H9 (cell line): ENCODE data around the gene MECR. TPM values are rescaled to one million over a fixed set of nuclear protein-coding genes. Genes with fewer than 3 reads are reported as not detected.

Experiments used
- DNase-seq: peaks from one replicate; pipeline ENCODE4 v3.0.0-alpha.2; 2017
- H2AFZ ChIP-seq: one replicate; pipeline ENCODE4 v1.6.1; 2013; ENCODE audit warnings: mild to moderate bottlenecking, low read length, control low read depth, moderate library complexity
- H2AK5ac ChIP-seq: 2 replicates; pipeline ENCODE4 v1.6.1; 2013; ENCODE audit warnings: low read length, control low read depth, mixed read lengths; ENCODE audit not compliant: insufficient read length
- H2BK120ac ChIP-seq: one replicate; pipeline ENCODE4 v1.6.1; 2013; ENCODE audit warnings: low read depth, mild to moderate bottlenecking, low read length, control low read depth, inconsistent platforms; ENCODE audit not compliant: poor library complexity, severe bottlenecking
- H2BK12ac ChIP-seq: 2 replicates; pipeline ENCODE4 v1.6.1; 2013; ENCODE audit warnings: low read length, control low read depth, mixed read lengths, low read depth; ENCODE audit not compliant: insufficient read length
- H2BK15ac ChIP-seq: 2 replicates; pipeline ENCODE4 v1.6.1; 2013; ENCODE audit warnings: low read depth, low read length, control low read depth
- H2BK20ac ChIP-seq: one replicate; pipeline ENCODE4 v1.6.1; 2013; ENCODE audit warnings: low read depth, mild to moderate bottlenecking, low read length, control low read depth, inconsistent platforms; ENCODE audit not compliant: poor library complexity, severe bottlenecking
- H2BK5ac ChIP-seq: 2 replicates; pipeline ENCODE4 v1.6.1; 2013; ENCODE audit warnings: low read length, control low read depth, mixed read lengths; ENCODE audit not compliant: insufficient read length
- H3K14ac ChIP-seq: 2 replicates; pipeline ENCODE4 v1.6.1; 2013; ENCODE audit warnings: low read length, control low read depth; ENCODE audit not compliant: insufficient read depth
- H3K18ac ChIP-seq: 2 replicates; pipeline ENCODE4 v1.6.1; 2013; ENCODE audit warnings: low read depth, mild to moderate bottlenecking, mixed read lengths, low read length, control low read depth; ENCODE audit not compliant: insufficient read length
- H3K23ac ChIP-seq: 2 replicates; pipeline ENCODE4 v1.6.1; 2013; ENCODE audit warnings: low read length, control low read depth, mixed read lengths, low read depth; ENCODE audit not compliant: insufficient read length
- H3K23me2 ChIP-seq: 2 replicates; pipeline ENCODE4 v1.6.1; 2013; ENCODE audit warnings: low read depth, mild to moderate bottlenecking, mixed read lengths, low read length, control low read depth; ENCODE audit not compliant: insufficient read length, poor library complexity, severe bottlenecking
- H3K27ac ChIP-seq: 2 replicates; pipeline ENCODE4 v1.5.1; 2013; ENCODE audit warnings: low read length, control low read depth, mixed read lengths, low read depth; ENCODE audit not compliant: insufficient read length
- H3K27me3 ChIP-seq: 2 replicates; pipeline ENCODE4 v1.6.1; 2013; ENCODE audit warnings: low read length, control low read depth, inconsistent platforms; ENCODE audit not compliant: insufficient read depth
- H3K4ac ChIP-seq: 2 replicates; pipeline ENCODE4 v1.6.1; 2013; ENCODE audit warnings: low read depth, mild to moderate bottlenecking, control low read depth, inconsistent platforms, low read length, moderate library complexity
- H3K4me1 ChIP-seq: 2 replicates; pipeline ENCODE4 v1.6.1; 2013; ENCODE audit warnings: low read length, control low read depth, inconsistent platforms; ENCODE audit not compliant: insufficient read depth
- H3K4me2 ChIP-seq: 2 replicates; pipeline ENCODE4 v1.6.1; 2013; ENCODE audit warnings: low read length, control low read depth, mixed read lengths; ENCODE audit not compliant: insufficient read length, insufficient read depth
- H3K56ac ChIP-seq: 2 replicates; pipeline ENCODE4 v1.6.1; 2013; ENCODE audit warnings: low read depth, mild to moderate bottlenecking, mixed read lengths, low read length, control low read depth; ENCODE audit not compliant: insufficient read length
- H3K79me1 ChIP-seq: 2 replicates; pipeline ENCODE4 v1.6.1; 2013; ENCODE audit warnings: low read depth, mild to moderate bottlenecking, moderate library complexity, low read length, control low read depth, inconsistent platforms; ENCODE audit not compliant: insufficient read depth, poor library complexity, severe bottlenecking
- H3K79me2 ChIP-seq: 2 replicates; pipeline ENCODE4 v1.6.1; 2013; ENCODE audit warnings: low read length, control low read depth, inconsistent platforms; ENCODE audit not compliant: insufficient read depth
- H3K9ac ChIP-seq: 2 replicates; pipeline ENCODE4 v1.6.1; 2013; ENCODE audit warnings: low read length, control low read depth, mixed read lengths; ENCODE audit not compliant: insufficient read length; ENCODE audit errors: extremely low read depth
- H3K9me3 ChIP-seq: one replicate; pipeline ENCODE4 v1.6.1; 2013; ENCODE audit warnings: low read depth, low read length, inconsistent platforms; ENCODE audit not compliant: control insufficient read depth
- H3T11ph ChIP-seq: one replicate; pipeline ENCODE4 v1.6.1; 2013; ENCODE audit warnings: mild to moderate bottlenecking, low read length, control low read depth, inconsistent platforms
- H4K20me1 ChIP-seq: one replicate; pipeline ENCODE4 v1.6.1; 2013; ENCODE audit not compliant: control insufficient read depth, insufficient read length, insufficient read depth
- H4K5ac ChIP-seq: 2 replicates; pipeline ENCODE4 v1.6.1; 2013; ENCODE audit warnings: low read depth, mild to moderate bottlenecking, mixed read lengths, low read length, control low read depth; ENCODE audit not compliant: insufficient read length
- H4K8ac ChIP-seq: replicated peaks from 2 replicates; pipeline ENCODE4 v1.6.1; 2013; ENCODE audit warnings: low read length, control low read depth, mixed read lengths, low read depth; ENCODE audit not compliant: insufficient read length
- H4K91ac ChIP-seq: 2 replicates; pipeline ENCODE4 v1.6.1; 2013; ENCODE audit warnings: low read depth, mild to moderate bottlenecking, moderate library complexity, mixed read lengths, low read length, control low read depth; ENCODE audit not compliant: insufficient read length
- H3K27ac Mint-ChIP-seq, 3 experiments: 2 replicates in 2 of 3; 3 replicates in 1 of 3; pipeline ENCODE4 v1.8.0; 2020 to 2021; ENCODE audit warnings: mixed read lengths in 3 of 3, mild to moderate bottlenecking in 1 of 3, moderate library complexity in 1 of 3
- H3K27me3 Mint-ChIP-seq: 2 replicates; pipeline ENCODE4 v1.8.0; 2021; ENCODE audit warnings: low read depth, mild to moderate bottlenecking, moderate library complexity, mixed read lengths
- H3K36me3 Mint-ChIP-seq, 3 experiments: 2 replicates in 2 of 3; 3 replicates in 1 of 3; pipeline ENCODE4 v1.8.0; 2020 to 2021; ENCODE audit warnings: low read depth in 3 of 3, mixed read lengths in 3 of 3; ENCODE audit not compliant: insufficient read depth in 1 of 3
- H3K4me1 Mint-ChIP-seq, 2 experiments: 2 replicates each; pipeline ENCODE4 v1.8.0; 2020; ENCODE audit warnings: mixed read lengths in 2 of 2
- H3K4me3 Mint-ChIP-seq, 2 experiments: 2 replicates in 1 of 2; 3 replicates in 1 of 2; pipeline ENCODE4 v1.8.0; 2020 to 2021; ENCODE audit warnings: mild to moderate bottlenecking in 2 of 2, mixed read lengths in 2 of 2, moderate library complexity in 1 of 2
- H3K9me3 Mint-ChIP-seq, 2 experiments: 2 replicates in 1 of 2; 3 replicates in 1 of 2; pipeline ENCODE4 v1.8.0; 2020; ENCODE audit warnings: mild to moderate bottlenecking in 2 of 2, mixed read lengths in 2 of 2, moderate library complexity in 1 of 2
- CTCF ChIP-seq: fragments of 200-600 bp; sonication (generic); conservative IDR thresholded peaks from 3 replicates; pipeline ENCODE4 v1.8.0; 2021; ENCODE audit warnings: antibody characterized with exemption, mild to moderate bottlenecking
- WGBS: extraction: QIAGEN DNeasy Blood & Tissue Kit; methylation state at CpG from one replicate; pipeline ENCODE4 v1.1.7; 2013; ENCODE audit warnings: missing lambda C conversion rate, low lambda C conversion rate, mixed read lengths; ENCODE audit not compliant: insufficient read length; ENCODE audit errors: extremely low coverage; 5-methylcytosine and 5-hydroxymethylcytosine counted together
- total RNA-seq: library from RNA; stranded (reverse); gene quantifications from 2 replicates; pipeline ENCODE4 v1.2.1, GENCODE V29; 2021

MECR gene
- total RNA-seq, 1 experiment from 2014 or later: 30.9 TPM

GRCh38 chr1:29256394-29256793, 25.7 kb upstream of the MECR start:
- no peak for DNase-seq
- H3K23ac ChIP-seq: no peak overlapping the region
- WGBS: no CpG with 5 or more reads among the region's 5 CpGs

More at GRCh38 chr1:29256394-29256793, 25.7 kb upstream of the MECR start:
- H3K36me3 Mint-ChIP-seq: peaks cover 0 to 5% (median 0%) of the 10 kb centered on the region in 3 experiments; a peak in 3 of 7 replicates
- H2BK15ac ChIP-seq: no peak overlapping the region
- peaks cover 12% of the 10 kb centered on the region; the same call in 1 of the 2 replicates for H3K4me1 ChIP-seq
- H4K5ac ChIP-seq: no peak overlapping the region
- H3K14ac ChIP-seq: no peak overlapping the region
- H3K9me3 ChIP-seq: no peaks in the 10 kb centered on the region
- H3K79me2 ChIP-seq: peaks cover 2% of the 10 kb centered on the region; the same call in 1 of the 2 replicates
- peaks cover 22% of the 10 kb centered on the region for H3K27me3 Mint-ChIP-seq
- no peak overlapping the region for H2BK5ac ChIP-seq
- peak; percentile 40 for TF ChIP-seq CTCF
- peaks cover 12% of the 10 kb centered on the region for H3K23me2 ChIP-seq
- H2AFZ ChIP-seq: no peak overlapping the region
- H3K4me3 Mint-ChIP-seq: no peak overlapping the region; a peak in 1 of 5 replicates
- no peak overlapping the region for H3K9ac ChIP-seq
- H4K8ac ChIP-seq: no peak overlapping the region
- no peak overlapping the region for H3K18ac ChIP-seq
- no peak overlapping the region for H3K4me2 ChIP-seq
- H2AK5ac ChIP-seq: no peak overlapping the region
- H2BK20ac ChIP-seq: no peak overlapping the region
- H3K4me1 Mint-ChIP-seq: peaks cover 51 to 58% of the 10 kb centered on the region in 2 experiments
- H3K9me3 Mint-ChIP-seq: no peaks in the 10 kb centered on the region; a peak in 2 of 5 replicates
- no peak overlapping the region for H4K91ac ChIP-seq
- H3K27me3 ChIP-seq: peaks cover 7% of the 10 kb centered on the region; the same call in 1 of the 2 replicates
- no peak overlapping the region for H3K27ac ChIP-seq
- no peak overlapping the region for H2BK12ac ChIP-seq
- H3K4ac ChIP-seq: no peak overlapping the region
- no peak overlapping the region for H3K27ac Mint-ChIP-seq
- no peak overlapping the region for H3T11ph ChIP-seq
- H3K79me1 ChIP-seq: no peaks in the 10 kb centered on the region
- no peaks in the 10 kb centered on the region for H4K20me1 ChIP-seq
- no peak overlapping the region for H2BK120ac ChIP-seq
- no peak overlapping the region for H3K56ac ChIP-seq
